Lower leg skin (tissue), 3 donors: ENCODE measurements around the gene BIRC5.

ENCODE experiments used
- CTCF ChIP-seq, 3 donors: fragments of 450-650 bp; IDR thresholded peaks; one replicate each; pipeline ENCODE4 v1.5.1; 2016; ENCODE audit warnings: antibody characterized with exemption in 3 of 3, mild to moderate bottlenecking in 3 of 3, moderate library complexity in 2 of 3
- POLR2A ChIP-seq, 2 donors: fragments of 450-650 bp; IDR thresholded peaks; one replicate each; pipeline ENCODE4 v1.6.1; 2016 to 2017; ENCODE audit warnings: antibody characterized with exemption in 2 of 2, mild to moderate bottlenecking in 1 of 2, moderate library complexity in 1 of 2

- TF ChIP-seq CTCF (IDR thresholded peaks at IDR 0.05), result no peak
- TF ChIP-seq POLR2A (IDR thresholded peaks at IDR 0.05), result no peak
Measured at GRCh38 chr17:78233678-78234077, 19.6 kb downstream of the BIRC5 start.
